WTC11 (cell line): Measurements from ENCODE around the gene IFT88. TPM values are rescaled to one million over a fixed set of nuclear protein-coding genes. Genes with fewer than 3 reads are reported as not detected.

Source experiments
- ATAC-seq: fragments of 200-7000 bp; cut with Tn5 transposase; 2 replicates; pipeline ENCODE4 v1.10.0; 2021; ENCODE audit warnings: mild to moderate bottlenecking, moderate library complexity
- CTCF ChIA-PET: fragments of 300-600 bp; sonication (Branson Sonifier 250); formaldehyde crosslinking; loops from one replicate; lab custom pipeline; 2021; ENCODE audit warnings: antibody characterized with exemption; lab: Charles Lee
- POLR2A ChIA-PET: fragments of 350-600 bp; sonication (Branson Sonifier 250); formaldehyde crosslinking; loops from one replicate; lab custom pipeline; 2021; ENCODE audit warnings: antibody characterized with exemption; lab: Charles Lee
- DNase-seq: peaks from one replicate; pipeline ENCODE4 v3.0.0; 2021; ENCODE audit warnings: low spot score
- H3K27ac Mint-ChIP-seq: 2 replicates; pipeline ENCODE4 v1.8.0; 2021; ENCODE audit warnings: mixed read lengths
- H3K27me3 Mint-ChIP-seq: 2 replicates; pipeline ENCODE4 v1.8.0; 2021; ENCODE audit warnings: low read depth, mild to moderate bottlenecking, moderate library complexity, mixed read lengths
- H3K36me3 Mint-ChIP-seq: 2 replicates; pipeline ENCODE4 v1.8.0; 2021; ENCODE audit warnings: mixed read lengths
- H3K4me1 Mint-ChIP-seq: 2 replicates; pipeline ENCODE4 v1.8.0; 2022; ENCODE audit warnings: mixed read lengths
- H3K4me3 Mint-ChIP-seq: 2 replicates; pipeline ENCODE4 v1.8.0; 2021; ENCODE audit warnings: mild to moderate bottlenecking, moderate library complexity, mixed read lengths
- H3K9me3 Mint-ChIP-seq: 2 replicates; pipeline ENCODE4 v1.8.0; 2021; ENCODE audit warnings: mixed read lengths
- ATF6 ChIP-seq: sonication (generic); formaldehyde crosslinking; IDR thresholded peaks from 2 replicates; pipeline ENCODE4 v1.8.1; 2023; ENCODE audit warnings: mild to moderate bottlenecking, missing genetic modification reagents
- FOXK1 ChIP-seq: sonication (generic); formaldehyde crosslinking; IDR thresholded peaks from 2 replicates; pipeline ENCODE4 v1.8.0; 2022; ENCODE audit warnings: mild to moderate bottlenecking, moderate library complexity, missing genetic modification reagents
- GTF2I ChIP-seq: fragments of 250-450 bp; sonication (Bioruptor Pico); conservative IDR thresholded peaks from 2 replicates; pipeline ENCODE4 v1.4.0; 2021; ENCODE audit warnings: mild to moderate bottlenecking
- HMGXB4 ChIP-seq: sonication (generic); formaldehyde crosslinking; IDR thresholded peaks from 2 replicates; pipeline ENCODE4 v1.8.1; 2023; ENCODE audit warnings: mild to moderate bottlenecking, moderate library complexity, missing genetic modification reagents
- JAZF1 ChIP-seq: fragments of 250-450 bp; sonication (Bioruptor Pico); IDR thresholded peaks from 2 replicates; pipeline ENCODE4 v1.9.0; 2021; ENCODE audit warnings: moderate library complexity, mild to moderate bottlenecking, inconsistent platforms
- MAX ChIP-seq: sonication (generic); formaldehyde crosslinking; IDR thresholded peaks from 2 replicates; pipeline ENCODE4 v1.8.0; 2022; ENCODE audit warnings: mild to moderate bottlenecking, missing genetic modification reagents
- NR1H2 ChIP-seq: sonication (generic); formaldehyde crosslinking; IDR thresholded peaks from 2 replicates; pipeline ENCODE4 v1.9.0; 2021; ENCODE audit warnings: mild to moderate bottlenecking, moderate library complexity, missing genetic modification reagents
- PRDM15 ChIP-seq: sonication (generic); formaldehyde crosslinking; IDR thresholded peaks from 2 replicates; pipeline ENCODE4 v1.8.0; 2022; ENCODE audit warnings: missing genetic modification reagents
- SMAD4 ChIP-seq: sonication (generic); formaldehyde crosslinking; IDR thresholded peaks from 2 replicates; pipeline ENCODE4 v1.8.0; 2022; ENCODE audit warnings: mild to moderate bottlenecking, missing genetic modification reagents
- TCF7 ChIP-seq: sonication (generic); formaldehyde crosslinking; IDR thresholded peaks from 2 replicates; pipeline ENCODE4 v1.8.0; 2022; ENCODE audit warnings: mild to moderate bottlenecking, low read depth, missing genetic modification reagents, moderate library complexity
- USF1 ChIP-seq: sonication (generic); formaldehyde crosslinking; IDR thresholded peaks from 2 replicates; pipeline ENCODE4 v1.8.0; 2022; ENCODE audit warnings: mild to moderate bottlenecking, missing genetic modification reagents
- ZBTB43 ChIP-seq: sonication (generic); formaldehyde crosslinking; IDR thresholded peaks from 2 replicates; pipeline ENCODE4 v1.8.1; 2023; ENCODE audit warnings: mild to moderate bottlenecking, missing genetic modification reagents
- ZNF423 ChIP-seq: fragments of 250-450 bp; sonication (Bioruptor Pico); IDR thresholded peaks from 2 replicates; pipeline ENCODE4 v2.1.2; 2022; ENCODE audit warnings: mild to moderate bottlenecking, moderate library complexity
- total RNA-seq: library from RNA; stranded (reverse); gene quantifications from 3 replicates; pipeline ENCODE4 v1.2.3, GENCODE V29; 2021

IFT88 gene
- total RNA-seq, 1 experiment from 2014 or later = 6.5 TPM

GRCh38 chr13:20525144-20525600 lies 41.8 kb upstream of the IFT88 start:
- CTCF ChIA-PET = interaction anchor here (0.6 to 2.6 kb wide), 7 partner anchors 32 to 872 kb away, joined by 3 to 8 read pairs (median 3); partner anchors contain the start of gene IL17D
- DNase-seq (peak; percentile 39), ATAC-seq (peak; percentile 40)
- H3K27me3 Mint-ChIP-seq = peaks cover 54% of the 10 kb centered on the region
- POLR2A ChIA-PET = no interaction called here
- no peaks in the 10 kb centered on the region for H3K36me3 Mint-ChIP-seq
- peak overlapping the region; percentile 79 for H3K4me3 Mint-ChIP-seq
- 0 out of 2 replicates have a peak, but pooled peaks cover under 1% of the 10 kb centered on the region for H3K9me3 Mint-ChIP-seq
- H3K4me1 Mint-ChIP-seq = peaks cover 28% of the 10 kb centered on the region
- TF ChIP-seq GTF2I (CRISPR knock-in tag) = peak; percentile 95
- TF ChIP-seq ZNF423 (CRISPR knock-in tag) = peak; percentile 56; the same call in 1 of the 2 replicates
- no peak for TF ChIP-seq NR1H2 (CRISPR knock-in tag)
- TF ChIP-seq TCF7 (CRISPR knock-in tag) = no peak
- 0 out of 2 replicates have a peak, but pooled peaks have one; percentile 28 for TF ChIP-seq MAX
- no peak overlapping the region for H3K27ac Mint-ChIP-seq

- TF ChIP-seq USF1 (CRISPR knock-in tag) = 0 out of 2 replicates have a peak, but pooled peaks have one; percentile 12
- TF ChIP-seq ZBTB43 (CRISPR knock-in tag) = no peak
- no peak for TF ChIP-seq JAZF1
- TF ChIP-seq HMGXB4 (CRISPR knock-in tag) = peak; percentile 67; the same call in 1 of the 2 replicates
- TF ChIP-seq PRDM15 = no peak
- TF ChIP-seq FOXK1 = no peak
- TF ChIP-seq SMAD4 (CRISPR knock-in tag) = no peak
- no peak for TF ChIP-seq ATF6 (CRISPR knock-in tag)
- CTCF ChIA-PET = interaction anchor here (0.6 to 2.6 kb wide), 7 partner anchors 33 to 873 kb away, joined by 3 to 8 read pairs (median 4); partner anchors contain the start of gene IL17D
- H3K9me3 Mint-ChIP-seq = peaks cover 7% of the 10 kb centered on the region; the same call in 1 of the 2 replicates
- peak; percentile 76 for ATAC-seq
- H3K27ac Mint-ChIP-seq = no peak within 1 kb of the TSS
- POLR2A ChIA-PET = interaction anchor here (1.0 kb wide), 1 partner anchor 174 kb away, joined by 3 read pairs; no protein-coding TSS in a partner anchor
- peaks cover 61% of the 10 kb centered on the region for H3K27me3 Mint-ChIP-seq
- peaks cover 28% of the 10 kb centered on the region for H3K4me1 Mint-ChIP-seq
- no peaks in the 10 kb centered on the region for H3K36me3 Mint-ChIP-seq
- H3K4me3 Mint-ChIP-seq = peak within 1 kb of the TSS; percentile 79
- peak; percentile 45 for DNase-seq
These were observed 41.1 kb upstream of the IFT88 start, which contains the start of gene CRYL1 for GRCh38 chr13:20525601-20526544. TSS of gene CRYL1 (minus strand) at chr13:20525857. CDS start at chr13:20525794, 63 bp downstream.
